ENCODE measurements around the gene C16orf87. TPM values are rescaled to one million over a fixed set of nuclear protein-coding genes. Genes with fewer than 3 reads are reported as not detected.

C16orf87 gene
- total RNA-seq, 4 donors from 2014 or later, result 5.8 to 13.7 (median 9.4) TPM

- ATAC-seq, result no peak
- TF ChIP-seq CTCF (IDR thresholded peaks at IDR 0.05) (no peak), POLR2A (IDR thresholded peaks at IDR 0.05) (no peak), POLR2AphosphoS5 (IDR thresholded peaks at IDR 0.05) (no peak), EP300 (IDR thresholded peaks at IDR 0.05) (no peak)
- Histone ChIP-seq H3K4me3 (no peak overlapping the region), H3K27ac (no peak overlapping the region), H3K36me3 (no peaks in the 10 kb centered on the region), H3K9me3 (peaks cover 0 to 7% (median 0%) of the 10 kb centered on the region in 3 donors), H3K4me1 (no peaks in the 10 kb centered on the region), H3K27me3 (no peaks in the 10 kb centered on the region)
- 85 to 92% methylated on average over 4 of the region's 4 CpGs for WGBS, 2 donors (ENCODE audit: low coverage in 1 of 2)
Observed at GRCh38 chr16:46783800-46784199, 47.2 kb downstream of the C16orf87 start.

GRCh38 chr16:46782320-46782719, 48.7 kb downstream of the C16orf87 start:
- H3K36me3 ChIP-seq, result no peaks in the 10 kb centered on the region
- H3K4me1 ChIP-seq, result no peaks in the 10 kb centered on the region
- WGBS, 2 donors (ENCODE audit: low coverage in 1 of 2), result 79 to 91% methylated on average over 2 of the region's 2 CpGs
- no peak overlapping the region for H3K27ac ChIP-seq
- peaks cover 0 to 7% (median 0%) of the 10 kb centered on the region in 3 donors for H3K9me3 ChIP-seq
- ATAC-seq, result no peak
- no peaks in the 10 kb centered on the region for H3K27me3 ChIP-seq
- no peak overlapping the region for H3K4me3 ChIP-seq
- TF ChIP-seq POLR2A (IDR thresholded peaks at IDR 0.05) (no peak), EP300 (IDR thresholded peaks at IDR 0.05) (no peak), CTCF (IDR thresholded peaks at IDR 0.05) (no peak), POLR2AphosphoS5 (IDR thresholded peaks at IDR 0.05) (no peak)

GRCh38 chr16:46777804-46778203, 53.2 kb downstream of the C16orf87 start:
- H3K4me1 ChIP-seq, result no peaks in the 10 kb centered on the region
- H3K36me3 ChIP-seq, result no peaks in the 10 kb centered on the region
- TF ChIP-seq EP300 (IDR thresholded peaks at IDR 0.05), result no peak
- no peak for ATAC-seq
- no peaks in the 10 kb centered on the region for H3K9me3 ChIP-seq
- no peak overlapping the region for H3K27ac ChIP-seq
- no peak overlapping the region for H3K4me3 ChIP-seq
- no peaks in the 10 kb centered on the region for H3K27me3 ChIP-seq
- no CpG with 5 or more reads among the region's 12 CpGs for WGBS, 2 donors (ENCODE audit: low coverage in 1 of 2)

- Histone ChIP-seq H3K4me3 (no peak overlapping the region), H3K36me3 (no peaks in the 10 kb centered on the region), H3K4me1 (no peaks in the 10 kb centered on the region), H3K27me3 (no peaks in the 10 kb centered on the region), H3K9me3 (no peaks in the 10 kb centered on the region), H3K27ac (no peak overlapping the region)
- 85 to 88% methylated on average over 4 of the region's 4 CpGs for WGBS, 2 donors (ENCODE audit: low coverage in 1 of 2)
- no peak for ATAC-seq
- TF ChIP-seq EP300 (IDR thresholded peaks at IDR 0.05), result no peak
- TF ChIP-seq POLR2AphosphoS5 (IDR thresholded peaks at IDR 0.05), result no peak
Observed at GRCh38 chr16:46775214-46775613, 55.8 kb downstream of the C16orf87 start.

GRCh38 chr16:46774743-46775177, 56.2 kb downstream of the C16orf87 start:
- Histone ChIP-seq H3K4me3 (no peak overlapping the region), H3K4me1 (no peaks in the 10 kb centered on the region), H3K27me3 (no peaks in the 10 kb centered on the region), H3K27ac (no peak overlapping the region), H3K36me3 (no peaks in the 10 kb centered on the region), H3K9me3 (no peaks in the 10 kb centered on the region)
- ATAC-seq, result no peak
- WGBS, 2 donors (ENCODE audit: low coverage in 1 of 2), result 81 to 87% methylated on average over 3 of the region's 3 CpGs
- TF ChIP-seq POLR2A (IDR thresholded peaks at IDR 0.05) (no peak), POLR2AphosphoS5 (IDR thresholded peaks at IDR 0.05) (no peak)

GRCh38 chr16:46772463-46772862, 58.5 kb downstream of the C16orf87 start:
- no peaks in the 10 kb centered on the region for H3K4me1 ChIP-seq
- no peaks in the 10 kb centered on the region for H3K9me3 ChIP-seq
- H3K27me3 ChIP-seq, result no peaks in the 10 kb centered on the region
- no peaks in the 10 kb centered on the region for H3K36me3 ChIP-seq
- TF ChIP-seq CTCF (IDR thresholded peaks at IDR 0.05) (no peak), POLR2A (IDR thresholded peaks at IDR 0.05) (no peak), POLR2AphosphoS5 (IDR thresholded peaks at IDR 0.05) (no peak), EP300 (IDR thresholded peaks at IDR 0.05) (no peak)
- WGBS, 2 donors (ENCODE audit: low coverage in 1 of 2), result 74 to 83% methylated on average over 4 of the region's 4 CpGs
- H3K4me3 ChIP-seq, result no peak overlapping the region
- H3K27ac ChIP-seq, result no peak overlapping the region
- ATAC-seq, result no peak
